A204.1 (cell line): Measurements from ENCODE around the gene DLG1.
A peak's percentile ranks its signal among the peaks of the same experiment; 100 is the strongest.
"Not testable (repeated sequence)": the region's sequence is repeated elsewhere in the genome, so short reads cannot be mapped to it uniquely, and the experiment has no call there.

Source experiments
- FAIRE-seq: peaks from 2 replicates; lab custom pipeline; 2012; peaks lifted over from hg19 to GRCh38; lab: Jason Lieb, UNC

The DLG1 gene

GRCh38 chr3:197088370-197088769 is 210.0 kb downstream of the DLG1 start:
- no peak for FAIRE-seq

- no peak for FAIRE-seq
Measured at GRCh38 chr3:197085137-197085536, 213.3 kb downstream of the DLG1 start.

GRCh38 chr3:197083486-197083885 is 214.9 kb downstream of the DLG1 start:
- FAIRE-seq = no peak

- peak; percentile 30 for FAIRE-seq
Measured at GRCh38 chr3:197082871-197083270, 215.5 kb downstream of the DLG1 start.

- FAIRE-seq = no peak
Measured at GRCh38 chr3:197080344-197080743, 218.1 kb downstream of the DLG1 start.

- no peak for FAIRE-seq
Measured at GRCh38 chr3:197076415-197076814, 222.0 kb downstream of the DLG1 start.

- FAIRE-seq = no peak
Measured at GRCh38 chr3:197068077-197068476, 230.3 kb downstream of the DLG1 start.

- FAIRE-seq = no peak
Measured at GRCh38 chr3:197064771-197065170, 233.6 kb downstream of the DLG1 start.

GRCh38 chr3:197062446-197062845 is 236.0 kb downstream of the DLG1 start:
- FAIRE-seq = no peak

GRCh38 chr3:197051637-197052036 is 246.8 kb downstream of the DLG1 start:
- not testable (repeated sequence) for FAIRE-seq

- FAIRE-seq = no peak
Measured at GRCh38 chr3:197050511-197050910, 247.9 kb downstream of the DLG1 start.

GRCh38 chr3:197042539-197042938 is 255.9 kb downstream of the DLG1 start:
- FAIRE-seq = no peak

- no peak for FAIRE-seq
Measured at GRCh38 chr3:197041875-197042488, 256.4 kb downstream of the DLG1 start.

GRCh38 chr3:197040658-197041057 is 257.8 kb downstream of the DLG1 start:
- no peak for FAIRE-seq

GRCh38 chr3:197038679-197039462 is 259.5 kb downstream of the DLG1 start:
- no peak for FAIRE-seq

GRCh38 chr3:197035577-197035976 is 262.8 kb downstream of the DLG1 start:
- FAIRE-seq = no peak

GRCh38 chr3:197034778-197035177 is 263.6 kb downstream of the DLG1 start:
- not testable (repeated sequence) for FAIRE-seq

GRCh38 chr3:197033764-197034163 is 264.6 kb downstream of the DLG1 start:
- FAIRE-seq = not testable (repeated sequence)

- FAIRE-seq = no peak
Measured at GRCh38 chr3:197031315-197032285, 266.8 kb downstream of the DLG1 start.

- no peak for FAIRE-seq
Measured at GRCh38 chr3:197030379-197031314, 267.8 kb downstream of the DLG1 start.

- no peak for FAIRE-seq
Measured at GRCh38 chr3:197029511-197030167, 268.8 kb downstream of the DLG1 start, which contains the start of gene MELTF. Gene MELTF, minus strand, starts transcription at chr3:197029817. Its CDS starts 115 bp downstream, at chr3:197029702.
